BLaER1 treated with 17β-estradiol and CSF1 and Interleukin-3, amounts not matched to agents 10 nM and 100 nM (cell line): ENCODE results near the gene PPP2R2C.

ENCODE experiments used
- H3K27ac ChIP-seq, 11 experiments: shearing (Covaris generic); formaldehyde crosslinking; 2 replicates each; pipeline ENCODE4 v1.8.1; 2022
- H3K27me3 ChIP-seq, 11 experiments: shearing (Covaris generic); formaldehyde crosslinking; 2 replicates each; pipeline ENCODE4 v1.8.1; 2022
- H3K36me3 ChIP-seq, 11 experiments: shearing (Covaris generic); formaldehyde crosslinking; 2 replicates each; pipeline ENCODE4 v1.8.1; 2022
- H3K4me1 ChIP-seq, 10 experiments: shearing (Covaris generic); formaldehyde crosslinking; 2 replicates each; pipeline ENCODE4 v1.8.1; 2022
- H3K4me2 ChIP-seq, 11 experiments: shearing (Covaris generic); formaldehyde crosslinking; 2 replicates each; pipeline ENCODE4 v1.8.1; 2022
- H3K4me3 ChIP-seq, 10 experiments: shearing (Covaris generic); formaldehyde crosslinking; 2 replicates each; pipeline ENCODE4 v1.8.1; 2022
- H3K9ac ChIP-seq, 11 experiments: shearing (Covaris generic); formaldehyde crosslinking; 2 replicates each; pipeline ENCODE4 v1.8.1; 2022
- H3K9me3 ChIP-seq, 11 experiments: shearing (Covaris generic); formaldehyde crosslinking; replicated peaks in 1 of 11; 2 replicates each; pipeline ENCODE4 v1.8.1; 2022
- H4K20me1 ChIP-seq, 11 experiments: shearing (Covaris generic); formaldehyde crosslinking; 2 replicates each; pipeline ENCODE4 v1.8.1; 2022
- Cebpa-rat ChIP-seq, 11 experiments: shearing (Covaris generic); IDR thresholded peaks; 2 replicates each; pipeline ENCODE4 v1.8.1; 2022

The PPP2R2C gene

DNA sequence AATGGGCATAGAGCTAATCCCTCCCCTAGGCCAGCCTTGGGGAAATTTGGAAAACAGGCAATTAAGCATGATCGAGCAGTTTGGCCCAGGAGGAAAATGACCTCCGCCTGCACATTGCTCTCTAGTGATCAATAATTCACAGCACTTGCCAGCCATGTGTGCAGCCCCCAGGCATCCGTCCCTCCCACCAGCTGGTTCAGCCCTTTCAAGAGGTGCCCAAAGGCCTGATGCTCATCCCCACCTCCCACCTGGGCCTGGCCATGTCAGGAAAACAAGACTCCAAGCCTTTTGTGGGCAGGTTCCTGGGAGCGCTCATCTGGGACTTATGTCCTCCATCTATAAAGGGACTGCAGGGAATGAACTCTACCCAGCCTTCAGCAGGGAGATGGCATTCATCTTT lies 17.5 kb upstream of the PPP2R2C start:
- H3K4me3 ChIP-seq: no peak overlapping the region
- no peaks in the 10 kb centered on the region for H3K27me3 ChIP-seq
- 0 out of 20 replicates have a peak, but pooled peaks cover 0 to 3% (median 0%) of the 10 kb centered on the region in 10 experiments for H3K4me1 ChIP-seq
- H3K9me3 ChIP-seq: peaks cover 40 to 64% (median 44%) of the 10 kb centered on the region in 11 experiments
- H4K20me1 ChIP-seq: no peaks in the 10 kb centered on the region
- H3K9ac ChIP-seq: no peak overlapping the region
- no peaks in the 10 kb centered on the region; a peak in 1 of 22 replicates for H3K36me3 ChIP-seq
- H3K4me2 ChIP-seq: no peak overlapping the region
- TF ChIP-seq Cebpa-rat (IDR thresholded peaks at IDR 0.05): no peak
- H3K27ac ChIP-seq: no peak overlapping the region

DNA sequence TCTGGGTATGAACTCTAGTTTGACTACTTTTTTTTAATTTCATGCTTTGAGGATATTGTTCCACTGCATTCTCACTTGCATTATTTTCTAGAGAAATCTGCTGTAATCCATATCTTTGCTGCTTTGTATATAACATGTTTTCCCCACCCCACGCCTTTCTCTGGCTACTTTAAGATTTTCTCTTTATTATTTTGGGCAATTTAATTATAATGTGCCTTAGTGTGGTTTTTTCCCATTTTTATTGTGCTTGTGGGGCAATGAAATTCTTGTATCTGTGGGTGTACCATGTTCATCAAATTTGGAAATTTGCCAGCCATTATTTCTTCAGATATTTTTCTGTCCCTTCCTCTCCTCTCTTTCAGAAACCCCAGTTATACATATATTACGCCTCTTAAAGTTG lies 15.1 kb upstream of the PPP2R2C start:
- TF ChIP-seq Cebpa-rat (IDR thresholded peaks at IDR 0.05): no peak
- Histone ChIP-seq H3K9me3 (peaks cover 41 to 60% (median 45%) of the 10 kb centered on the region in 11 experiments), H3K4me2 (no peak overlapping the region), H3K36me3 (no peaks in the 10 kb centered on the region; a peak in 1 of 22 replicates), H3K27me3 (no peaks in the 10 kb centered on the region), H3K9ac (no peak overlapping the region), H3K27ac (no peak overlapping the region), H3K4me3 (no peak overlapping the region), H4K20me1 (no peaks in the 10 kb centered on the region), H3K4me1 (0 out of 20 replicates have a peak, but pooled peaks cover 0 to 3% (median 0%) of the 10 kb centered on the region in 10 experiments)

GRCh38 chr4:6480534-6481088 lies 8.2 kb upstream of the PPP2R2C start:
- H3K4me3 ChIP-seq: no peak overlapping the region
- no peaks in the 10 kb centered on the region for H3K36me3 ChIP-seq
- no peak for TF ChIP-seq Cebpa-rat (IDR thresholded peaks at IDR 0.05)
- H4K20me1 ChIP-seq: no peaks in the 10 kb centered on the region
- H3K9me3 ChIP-seq: peaks cover 6 to 14% (median 9%) of the 10 kb centered on the region in 11 experiments; a peak in 19 of 22 replicates
- H3K27me3 ChIP-seq: no peaks in the 10 kb centered on the region
- H3K27ac ChIP-seq: no peak overlapping the region
- no peak overlapping the region for H3K9ac ChIP-seq
- no peak overlapping the region for H3K4me2 ChIP-seq
- H3K4me1 ChIP-seq: 0 out of 20 replicates have a peak, but pooled peaks cover 0 to 4% (median 0%) of the 10 kb centered on the region in 10 experiments

- Histone ChIP-seq H3K27me3 (peaks cover 6 to 8% (median 8%) of the 10 kb centered on the region in 11 experiments), H3K36me3 (no peaks in the 10 kb centered on the region), H3K27ac (no peak overlapping the region), H3K4me2 (no peak overlapping the region), H3K9ac (no peak overlapping the region), H3K4me3 (no peak overlapping the region), H4K20me1 (peaks cover 0 to 7% (median 0%) of the 10 kb centered on the region in 11 experiments; a peak in 3 of 22 replicates), H3K9me3 (no peaks in the 10 kb centered on the region), H3K4me1 (0 out of 20 replicates have a peak, but pooled peaks cover 0 to 4% (median 0%) of the 10 kb centered on the region in 10 experiments)
- no peak for TF ChIP-seq Cebpa-rat (IDR thresholded peaks at IDR 0.05)
These were observed 6.3 kb upstream of the PPP2R2C start for GRCh38 chr4:6478546-6479220.

- Histone ChIP-seq H3K36me3 (no peaks in the 10 kb centered on the region), H3K9me3 (no peaks in the 10 kb centered on the region), H3K4me3 (no peak overlapping the region), H3K4me2 (no peak overlapping the region), H3K27me3 (peaks cover 22 to 26% (median 25%) of the 10 kb centered on the region in 11 experiments), H3K27ac (no peak overlapping the region), H3K9ac (no peak overlapping the region), H3K4me1 (peaks cover 0 to 9% (median 4%) of the 10 kb centered on the region in 10 experiments; a peak in 5 of 20 replicates), H4K20me1 (peaks cover 0 to 15% (median 0%) of the 10 kb centered on the region in 11 experiments; a peak in 9 of 22 replicates)
- TF ChIP-seq Cebpa-rat (IDR thresholded peaks at IDR 0.05): no peak
These were observed 4.5 kb upstream of the PPP2R2C start for GRCh38 chr4:6476893-6477292.

- peaks cover 0 to 23% (median 4%) of the 10 kb centered on the region in 11 experiments; a peak in 13 of 22 replicates for H4K20me1 ChIP-seq
- no peak overlapping the region for H3K9ac ChIP-seq
- no peak overlapping the region for H3K4me2 ChIP-seq
- no peaks in the 10 kb centered on the region for H3K9me3 ChIP-seq
- no peaks in the 10 kb centered on the region for H3K36me3 ChIP-seq
- H3K27me3 ChIP-seq: peaks cover 35 to 39% (median 38%) of the 10 kb centered on the region in 11 experiments
- H3K27ac ChIP-seq: no peak overlapping the region
- no peak overlapping the region for H3K4me3 ChIP-seq
- TF ChIP-seq Cebpa-rat (IDR thresholded peaks at IDR 0.05): no peak
- H3K4me1 ChIP-seq: peaks cover 0 to 9% (median 4%) of the 10 kb centered on the region in 10 experiments; a peak in 5 of 20 replicates
These were observed 3.1 kb upstream of the PPP2R2C start for GRCh38 chr4:6475492-6476020.

DNA sequence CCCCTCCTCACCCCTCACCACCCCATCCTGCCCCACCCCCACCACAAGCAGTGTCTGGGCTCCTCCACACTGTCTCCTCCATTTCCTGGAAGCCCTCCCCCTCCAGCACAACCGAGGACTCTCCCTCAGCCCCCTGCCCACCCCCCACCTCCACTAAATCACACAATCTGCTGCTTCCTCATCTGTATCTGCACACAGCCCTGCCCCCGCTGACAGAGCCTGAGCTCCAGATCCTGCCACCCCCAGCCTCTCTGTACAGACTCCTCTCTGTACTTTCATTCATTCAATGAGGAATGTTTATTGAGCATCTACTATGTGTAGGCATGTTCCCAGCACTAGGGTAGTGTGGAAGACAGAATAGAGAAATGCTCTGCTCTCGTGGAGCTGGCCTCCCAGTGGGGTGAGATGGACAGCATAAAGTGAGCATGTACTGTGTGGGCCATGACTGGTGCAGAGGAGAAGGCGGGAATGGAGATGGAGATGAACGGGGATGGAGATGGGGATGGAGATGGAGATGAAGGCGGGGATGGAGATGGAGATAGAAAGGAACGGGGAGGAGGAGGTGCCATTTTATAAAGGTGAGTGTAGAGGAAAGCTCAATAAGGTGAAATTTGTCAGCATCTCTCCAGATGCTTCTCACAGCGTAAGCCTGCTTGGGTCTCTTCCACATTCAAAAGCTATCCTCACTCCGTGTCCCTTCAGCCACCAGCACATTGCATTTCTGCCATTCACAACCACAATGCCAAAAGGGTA lies 2.5 kb upstream of the PPP2R2C start:
- Histone ChIP-seq H3K36me3 (no peaks in the 10 kb centered on the region), H3K9me3 (no peaks in the 10 kb centered on the region), H4K20me1 (peaks cover 0 to 29% (median 4%) of the 10 kb centered on the region in 11 experiments; a peak in 13 of 22 replicates), H3K4me2 (no peak overlapping the region), H3K9ac (no peak overlapping the region), H3K4me3 (no peak overlapping the region), H3K27ac (no peak overlapping the region), H3K4me1 (peaks cover 0 to 9% (median 4%) of the 10 kb centered on the region in 10 experiments; a peak in 5 of 20 replicates), H3K27me3 (peaks cover 41 to 46% (median 45%) of the 10 kb centered on the region in 11 experiments)
- TF ChIP-seq Cebpa-rat (IDR thresholded peaks at IDR 0.05): no peak

GRCh38 chr4:6474053-6474568 lies 1.7 kb upstream of the PPP2R2C start:
- no peaks in the 10 kb centered on the region for H3K9me3 ChIP-seq
- TF ChIP-seq Cebpa-rat (IDR thresholded peaks at IDR 0.05): no peak
- H4K20me1 ChIP-seq: peaks cover 0 to 37% (median 4%) of the 10 kb centered on the region in 11 experiments; a peak in 13 of 22 replicates
- no peak overlapping the region for H3K9ac ChIP-seq
- H3K27ac ChIP-seq: no peak overlapping the region
- no peaks in the 10 kb centered on the region for H3K36me3 ChIP-seq
- H3K4me1 ChIP-seq: peaks cover 0 to 9% (median 4%) of the 10 kb centered on the region in 10 experiments; a peak in 5 of 20 replicates
- no peak overlapping the region for H3K4me2 ChIP-seq
- no peak overlapping the region for H3K4me3 ChIP-seq
- H3K27me3 ChIP-seq: peaks cover 49 to 54% (median 53%) of the 10 kb centered on the region in 11 experiments
